Vagina (tissue), 2 donors: ENCODE measurements around the gene MT1A. TPM values are rescaled to one million over a fixed set of nuclear protein-coding genes. Genes with fewer than 3 reads are reported as not detected.
A peak's percentile ranks its signal among the peaks of the same experiment; 100 is the strongest.
"Not testable (repeated sequence)": the region's sequence is repeated elsewhere in the genome, so short reads cannot be mapped to it uniquely, and the experiment has no call there.

Experiments used
- DNase-seq, 2 donors: peaks; one replicate each; pipeline ENCODE4 v3.0.0-alpha.2; 2017; ENCODE audit errors: extremely low spot score in 2 of 2
- H3K27ac ChIP-seq: fragments of 200-600 bp; sonication (generic); one replicate; pipeline ENCODE4 v1.5.1; 2019
- H3K27me3 ChIP-seq: fragments of 200-600 bp; sonication (generic); one replicate; pipeline ENCODE4 v1.5.1; 2019
- H3K36me3 ChIP-seq, 2 donors: fragments of 200-600 bp; sonication (generic); one replicate each; pipeline ENCODE4 v1.5.1; 2017 to 2019
- H3K4me1 ChIP-seq: fragments of 200-600 bp; sonication (generic); one replicate; pipeline ENCODE4 v1.5.1; 2019
- H3K4me3 ChIP-seq, 2 donors: fragments of 200-600 bp; sonication (generic); 1 replicate in 1 of 2; 2 replicates in 1 of 2; pipeline ENCODE4 v1.5.1; 2016 to 2019
- H3K9me3 ChIP-seq: fragments of 200-600 bp; sonication (generic); one replicate; pipeline ENCODE4 v1.5.1; 2019
- POLR2A ChIP-seq, 2 donors: fragments of 450-650 bp; IDR thresholded peaks; one replicate each; pipeline ENCODE4 v1.6.1; 2017; ENCODE audit warnings: antibody characterized with exemption in 2 of 2, mild to moderate bottlenecking in 2 of 2, moderate library complexity in 2 of 2
- POLR2AphosphoS5 ChIP-seq, 2 donors: sonication (generic); formaldehyde crosslinking; IDR thresholded peaks; one replicate each; pipeline ENCODE4 v1.9.0; 2017; ENCODE audit warnings: antibody characterized with exemption in 2 of 2, mild to moderate bottlenecking in 2 of 2, low read depth in 1 of 2; ENCODE audit not compliant: insufficient read depth in 1 of 2
- intact Hi-C: fragments of 100-400 bp; cut with DNase I; formaldehyde crosslinking; loops from one replicate; pipeline ENCODE4 v1.15.1; 2023
- total RNA-seq: library from RNA; depleted of rRNA; stranded (reverse); fragments of >200 nt; gene quantifications from one replicate; pipeline ENCODE4 v1.2.3, GENCODE V29; 2016
- TF ChIP-seq, protein P1 (sequence below), 3 experiments: fragments of 450-650 bp in 2 of 3; fragments of 200-600 bp in 1 of 3; sonication (generic) in 1 of 3; IDR thresholded peaks; one replicate each; pipeline ENCODE4 v1.5.1; 2017 to 2019; ENCODE audit warnings: antibody characterized with exemption in 3 of 3, mild to moderate bottlenecking in 2 of 3, moderate library complexity in 2 of 3

The MT1A gene
- total RNA-seq, 1 donor from 2014 or later, result 110 TPM

- Histone ChIP-seq H3K36me3 (no peaks in the 10 kb centered on the region), H3K9me3 (no peaks in the 10 kb centered on the region), H3K27ac (no peak overlapping the region), H3K27me3 (no peaks in the 10 kb centered on the region), H3K4me1 (peaks cover 22% of the 10 kb centered on the region), H3K4me3 (no peak overlapping the region)
- intact Hi-C loops, result no loop called here
- no peak for TF ChIP-seq POLR2A (IDR thresholded peaks at IDR 0.05)
- TF ChIP-seq, protein P1, sequence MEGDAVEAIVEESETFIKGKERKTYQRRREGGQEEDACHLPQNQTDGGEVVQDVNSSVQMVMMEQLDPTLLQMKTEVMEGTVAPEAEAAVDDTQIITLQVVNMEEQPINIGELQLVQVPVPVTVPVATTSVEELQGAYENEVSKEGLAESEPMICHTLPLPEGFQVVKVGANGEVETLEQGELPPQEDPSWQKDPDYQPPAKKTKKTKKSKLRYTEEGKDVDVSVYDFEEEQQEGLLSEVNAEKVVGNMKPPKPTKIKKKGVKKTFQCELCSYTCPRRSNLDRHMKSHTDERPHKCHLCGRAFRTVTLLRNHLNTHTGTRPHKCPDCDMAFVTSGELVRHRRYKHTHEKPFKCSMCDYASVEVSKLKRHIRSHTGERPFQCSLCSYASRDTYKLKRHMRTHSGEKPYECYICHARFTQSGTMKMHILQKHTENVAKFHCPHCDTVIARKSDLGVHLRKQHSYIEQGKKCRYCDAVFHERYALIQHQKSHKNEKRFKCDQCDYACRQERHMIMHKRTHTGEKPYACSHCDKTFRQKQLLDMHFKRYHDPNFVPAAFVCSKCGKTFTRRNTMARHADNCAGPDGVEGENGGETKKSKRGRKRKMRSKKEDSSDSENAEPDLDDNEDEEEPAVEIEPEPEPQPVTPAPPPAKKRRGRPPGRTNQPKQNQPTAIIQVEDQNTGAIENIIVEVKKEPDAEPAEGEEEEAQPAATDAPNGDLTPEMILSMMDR (IDR thresholded peaks at IDR 0.05), result no peak
- TF ChIP-seq POLR2AphosphoS5 (IDR thresholded peaks at IDR 0.05; ENCODE audit: insufficient read depth in 1 of 2, low read depth in 1 of 2), result no peak
- DNase-seq, result no peak
Observed at GRCh38 chr16:56620339-56620897, 18.0 kb upstream of the MT1A start.

DNA sequence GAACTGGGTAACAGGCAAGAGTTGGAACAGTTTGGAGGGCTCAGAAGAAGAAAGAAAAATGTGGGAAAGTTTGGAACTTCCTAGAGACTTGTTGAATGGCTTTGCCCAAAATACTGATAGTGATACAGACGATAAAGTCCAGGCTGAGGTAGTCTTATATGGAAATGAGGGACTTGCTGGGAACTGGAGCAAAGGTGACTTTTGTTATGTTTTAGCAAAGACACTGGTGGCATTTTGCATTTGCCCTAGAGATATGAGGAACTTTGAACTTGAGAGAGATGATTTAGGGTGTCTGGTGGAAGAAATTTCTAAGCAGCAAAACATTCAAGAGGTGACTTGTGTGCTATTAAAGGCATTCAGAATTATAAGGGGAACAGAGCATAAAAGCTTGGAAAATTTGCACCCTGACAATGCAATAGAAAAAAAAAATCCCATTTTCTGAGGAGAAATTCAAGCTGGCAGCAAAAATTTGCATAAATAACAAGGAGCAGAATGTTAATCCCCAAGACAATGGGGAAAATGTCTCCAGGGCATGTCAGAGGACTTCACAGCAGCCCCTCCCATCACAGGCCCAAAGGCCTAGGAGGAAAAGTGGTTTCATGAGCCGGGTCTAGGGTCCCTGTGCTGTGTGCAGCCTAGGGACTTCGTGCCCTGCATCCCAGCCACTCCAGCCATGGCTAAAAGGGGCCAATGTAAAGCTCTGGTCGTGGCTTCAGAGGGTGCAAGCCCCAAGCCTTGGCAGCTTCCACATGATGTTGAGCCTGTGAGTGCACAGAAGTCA is 16.6 kb upstream of the MT1A start:
- intact Hi-C loops, H3K36me3 ChIP-seq, H3K4me3 ChIP-seq, H3K9me3 ChIP-seq, H3K27me3 ChIP-seq, H3K27ac ChIP-seq, DNase-seq: not testable (repeated sequence)
- H3K4me1 ChIP-seq, result peaks cover 28% of the 10 kb centered on the region

DNA sequence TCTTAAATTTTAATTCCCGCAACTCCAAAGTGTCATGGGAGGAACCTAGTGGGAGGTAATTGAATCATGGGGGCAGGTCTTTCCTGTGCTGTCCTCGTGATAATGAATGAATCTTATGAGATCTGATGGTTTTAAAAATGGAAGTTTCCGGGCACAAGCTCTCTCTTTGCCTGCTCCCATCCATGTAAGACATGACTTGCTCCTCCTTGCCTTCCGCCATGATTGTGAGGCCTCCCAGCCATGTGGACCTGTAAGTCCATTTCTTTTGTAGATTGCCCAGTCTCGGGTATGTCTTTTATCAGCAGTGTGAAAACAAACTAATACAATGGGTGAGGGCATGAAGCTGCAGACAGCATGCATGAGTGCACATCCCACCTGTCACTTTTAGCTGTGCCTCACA is 15.3 kb upstream of the MT1A start:
- DNase-seq, intact Hi-C loops, H3K27me3 ChIP-seq, H3K4me3 ChIP-seq, H3K36me3 ChIP-seq, H3K9me3 ChIP-seq, H3K27ac ChIP-seq: not testable (repeated sequence)
- H3K4me1 ChIP-seq, result peaks cover 19% of the 10 kb centered on the region

DNA sequence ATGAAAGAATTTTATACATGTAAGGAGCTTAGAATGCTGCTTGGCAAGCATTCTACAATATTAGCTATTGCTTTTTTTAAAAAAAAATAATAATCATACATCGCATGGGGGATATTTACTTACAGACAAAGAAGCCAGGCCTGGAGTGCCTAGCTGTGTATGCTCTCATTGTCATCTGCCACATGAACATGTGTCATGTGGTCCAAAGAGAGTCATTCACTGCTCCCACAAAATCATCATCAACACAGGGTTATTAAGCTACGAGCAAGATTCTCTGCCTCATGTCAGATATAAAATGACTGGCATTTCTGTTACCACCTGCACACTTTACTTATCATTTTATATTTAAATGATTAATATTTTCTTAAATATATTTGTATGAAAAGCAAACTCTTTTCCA is 14.8 kb upstream of the MT1A start:
- no peak overlapping the region for H3K27ac ChIP-seq
- DNase-seq, result no peak
- TF ChIP-seq POLR2AphosphoS5 (IDR thresholded peaks at IDR 0.05; ENCODE audit: insufficient read depth in 1 of 2, low read depth in 1 of 2) (no peak), POLR2A (IDR thresholded peaks at IDR 0.05) (no peak)
- TF ChIP-seq, protein P1 (IDR thresholded peaks at IDR 0.05), result no peak
- H3K4me3 ChIP-seq, result no peak overlapping the region
- intact Hi-C loops, result loop anchor here (2.0 kb wide), 1 partner anchor 13 kb away; no protein-coding TSS in a partner anchor
- H3K27me3 ChIP-seq, result no peaks in the 10 kb centered on the region
- peaks cover 17% of the 10 kb centered on the region for H3K4me1 ChIP-seq
- no peaks in the 10 kb centered on the region for H3K9me3 ChIP-seq
- H3K36me3 ChIP-seq, result no peaks in the 10 kb centered on the region

- H3K9me3 ChIP-seq, result no peaks in the 10 kb centered on the region
- peak within 1 kb of the TSS; percentile 49 to 59 for H3K4me3 ChIP-seq
- intact Hi-C loops, result loop anchor here (2.0 to 5.0 kb wide), 2 partner anchors 15 to 57 kb away; partner anchors contain the start of gene MT1X
- no peak for DNase-seq
- H3K27me3 ChIP-seq, result no peaks in the 10 kb centered on the region
- TF ChIP-seq POLR2AphosphoS5 (IDR thresholded peaks at IDR 0.05; ENCODE audit: insufficient read depth in 1 of 2, low read depth in 1 of 2) (peak in 1 of 2 donors; percentile 86), POLR2A (IDR thresholded peaks at IDR 0.05) (peak in 1 of 2 donors; percentile 81)
- TF ChIP-seq, protein P1 (IDR thresholded peaks at IDR 0.05), result no peak
- no peaks in the 10 kb centered on the region for H3K36me3 ChIP-seq
- H3K27ac ChIP-seq, result peak within 1 kb of the TSS; percentile 81
- peaks cover 17% of the 10 kb centered on the region for H3K4me1 ChIP-seq
Observed at GRCh38 chr16:56625140-56625942, 13.1 kb upstream of the MT1A start, which contains the start of gene MT1E. MT1E (plus strand) TSS chr16:56625781; CDS start chr16:56625852, 71 bp downstream.
